K562 (cell line): ENCODE data around the gene PRELID3B. TPM values are rescaled to one million over a fixed set of nuclear protein-coding genes. Genes with fewer than 3 reads are reported as not detected.

ENCODE experiments used
- CBX8 ChIP-seq: fragments of 200-600 bp; sonication (generic); IDR thresholded peaks from 2 replicates; pipeline ENCODE4 v1.6.1; 2012; ENCODE audit warnings: borderline replicate concordance, mixed run types, low read depth, mild to moderate bottlenecking, moderate library complexity, mixed read lengths, low read length, control low read depth, inconsistent platforms; ENCODE audit not compliant: poor library complexity, severe bottlenecking; ENCODE audit errors: extremely low read depth
- CHD4 ChIP-seq: fragments of 200-600 bp; sonication (generic); IDR thresholded peaks from 3 replicates; pipeline ENCODE4 v1.6.1; 2012; ENCODE audit warnings: low read depth, mild to moderate bottlenecking, mixed read lengths, low read length, inconsistent platforms; ENCODE audit not compliant: insufficient read depth, insufficient replicate concordance, poor library complexity, severe bottlenecking
- MBD2 ChIP-seq: sonication (generic); IDR thresholded peaks from 2 replicates; pipeline ENCODE4 v1.6.1; 2016; ENCODE audit warnings: low read depth, borderline replicate concordance
- MIER1 ChIP-seq: fragments of 450-650 bp; IDR thresholded peaks from 2 replicates; pipeline ENCODE4 v1.6.1; 2016; ENCODE audit warnings: antibody characterized with exemption, mild to moderate bottlenecking, low read depth
- PHF20 ChIP-seq: fragments of 450-650 bp; IDR thresholded peaks from 2 replicates; pipeline ENCODE4 v1.6.1; 2018; ENCODE audit not compliant: partially characterized antibody
- POLR2H ChIP-seq: IDR thresholded peaks from 2 replicates; pipeline ENCODE4 v1.6.1; 2016; ENCODE audit warnings: missing genetic modification characterization, low read depth, mild to moderate bottlenecking, control low read depth, missing compliant biosample characterization, moderate library complexity
- TEAD4 ChIP-seq, 2 experiments: sonication (generic) in 1 of 2; formaldehyde crosslinking in 1 of 2; IDR thresholded peaks; 2 replicates each; pipeline versions ENCODE4 v1.6.1 to v1.8.0; 2012 to 2022; ENCODE audit warnings: borderline replicate concordance in 1 of 2, inconsistent platforms in 1 of 2, low read length in 1 of 2, mild to moderate bottlenecking in 1 of 2, missing genetic modification reagents in 1 of 2
- ZBED1 ChIP-seq: IDR thresholded peaks from 2 replicates; pipeline ENCODE4 v1.6.1; 2014
- ZNF175 ChIP-seq: fragments of 200-800 bp; sonication (Bioruptor generic); IDR thresholded peaks from 2 replicates; pipeline ENCODE4 v1.6.1; 2016; ENCODE audit warnings: low read depth, mild to moderate bottlenecking, missing genetic modification characterization, missing compliant biosample characterization
- ZNF184 ChIP-seq: sonication (generic); formaldehyde crosslinking; IDR thresholded peaks from 2 replicates; pipeline ENCODE4 v1.5.0; 2020; ENCODE audit warnings: missing genetic modification reagents
- ZNF830 ChIP-seq: fragments of 250-450 bp; sonication (Bioruptor Pico); IDR thresholded peaks from 2 replicates; pipeline ENCODE4 v1.5.0; 2021; ENCODE audit warnings: mild to moderate bottlenecking
- polyA plus RNA-seq, 8 experiments: library from polyadenylated mRNA; depleted of rRNA in 4 of 8; stranded (reverse) in 5 of 8; unstranded in 3 of 8; fragments of >200 nt; fragmentation: Nextera tagmentation in 2 of 8; fragmentation: Illumina TruSeq in 1 of 8; extraction: Ambion mirVana in 2 of 8; extraction: Trizol in 1 of 8; gene quantifications; 2 replicates each; pipeline versions ENCODE4 v1.2.1 to v1.2.3, GENCODE V29; 2011 to 2014; ENCODE audit warnings: inconsistent platforms in 1 of 8, missing spikeins in 1 of 8
- total RNA-seq, 7 experiments: library from RNA; depleted of rRNA in 6 of 7; stranded (reverse); fragments of >200 nt in 6 of 7; fragmentation: Illumina TruSeq in 2 of 7; extraction: Trizol in 2 of 7; gene quantifications; 2 replicates each; pipeline versions ENCODE4 v1.2.1 to v1.2.3, GENCODE V29; 2011 to 2021; ENCODE audit warnings: low replicate concordance in 1 of 7
- TF ChIP-seq, protein P1 (sequence below), 2 experiments: fragments of 450-650 bp; conservative IDR thresholded peaks; 2 replicates each; pipeline ENCODE4 v1.6.1; 2017; ENCODE audit warnings: mild to moderate bottlenecking in 2 of 2, moderate library complexity in 2 of 2
- TF ChIP-seq, protein P2 (sequence below): sonication (generic); formaldehyde crosslinking; IDR thresholded peaks from 2 replicates; pipeline ENCODE4 v1.8.1; 2023; ENCODE audit warnings: mild to moderate bottlenecking, missing genetic modification reagents
- TF ChIP-seq, protein P3 (sequence below): IDR thresholded peaks from 2 replicates; pipeline ENCODE4 v1.6.1; 2016; ENCODE audit warnings: missing genetic modification characterization, missing compliant biosample characterization
- TF ChIP-seq, protein P4 (sequence below): IDR thresholded peaks from 2 replicates; pipeline ENCODE4 v1.6.1; 2012; ENCODE audit warnings: low read depth, low read length, improper control_type of control experiment, borderline replicate concordance
- TF ChIP-seq, protein P5 (sequence below): fragments of 250-450 bp; sonication (Bioruptor Pico); IDR thresholded peaks from 2 replicates; pipeline ENCODE4 v1.4.0; 2020; ENCODE audit warnings: mild to moderate bottlenecking
- TF ChIP-seq, protein P6 (sequence below): fragments of 200-800 bp; sonication (Bioruptor generic); IDR thresholded peaks from 2 replicates; pipeline ENCODE4 v1.6.1; 2017; ENCODE audit warnings: missing genetic modification characterization, missing compliant biosample characterization

The PRELID3B gene
- total and polyA plus RNA-seq, 9 of the 15 experiments (the other 6 are each of a cell fraction or from before 2014, with no cell fraction given) = 77.0 to 186 (median 101) TPM

DNA sequence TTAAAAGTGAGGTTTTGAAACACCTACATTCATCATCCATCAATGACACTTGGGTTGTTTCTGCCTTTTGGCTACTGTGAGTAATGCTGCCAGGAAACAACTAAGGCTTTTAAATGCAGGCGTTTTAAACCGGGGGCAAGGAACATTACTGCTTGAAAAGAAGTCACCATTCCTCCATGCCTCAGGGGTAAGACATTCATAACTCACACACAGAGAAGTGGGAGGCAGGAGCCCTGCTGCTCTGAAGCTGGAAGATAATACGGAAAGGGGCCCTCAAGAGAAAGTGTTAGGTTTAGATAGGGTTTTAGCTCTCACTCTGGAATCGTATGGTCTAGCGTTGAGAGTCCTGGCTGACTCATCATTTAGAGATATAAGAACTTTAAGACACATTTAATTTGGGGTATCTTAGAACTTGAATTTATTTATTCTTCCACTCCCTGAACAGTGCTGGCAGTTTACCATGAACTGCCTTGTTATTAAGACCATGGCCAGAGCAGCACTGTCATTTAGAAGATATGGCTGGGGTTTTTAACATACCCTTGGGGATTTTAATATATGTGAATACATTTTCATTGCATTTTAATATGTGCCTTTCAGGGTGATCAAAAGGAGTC is 21.5 kb downstream of the PRELID3B start (continued):
- no peak for TF ChIP-seq ZNF175 (CRISPR knock-in tag)
- no peak for TF ChIP-seq PHF20
- TF ChIP-seq, protein P1, sequence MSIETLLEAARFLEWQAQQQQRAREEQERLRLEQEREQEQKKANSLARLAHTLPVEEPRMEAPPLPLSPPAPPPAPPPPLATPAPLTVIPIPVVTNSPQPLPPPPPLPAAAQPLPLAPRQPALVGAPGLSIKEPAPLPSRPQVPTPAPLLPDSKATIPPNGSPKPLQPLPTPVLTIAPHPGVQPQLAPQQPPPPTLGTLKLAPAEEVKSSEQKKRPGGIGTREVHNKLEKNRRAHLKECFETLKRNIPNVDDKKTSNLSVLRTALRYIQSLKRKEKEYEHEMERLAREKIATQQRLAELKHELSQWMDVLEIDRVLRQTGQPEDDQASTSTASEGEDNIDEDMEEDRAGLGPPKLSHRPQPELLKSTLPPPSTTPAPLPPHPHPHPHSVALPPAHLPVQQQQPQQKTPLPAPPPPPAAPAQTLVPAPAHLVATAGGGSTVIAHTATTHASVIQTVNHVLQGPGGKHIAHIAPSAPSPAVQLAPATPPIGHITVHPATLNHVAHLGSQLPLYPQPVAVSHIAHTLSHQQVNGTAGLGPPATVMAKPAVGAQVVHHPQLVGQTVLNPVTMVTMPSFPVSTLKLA (conservative IDR thresholded peaks at IDR 0.05) = peak; percentile 46 to 79; a peak in 3 of 4 replicates
- no peak for TF ChIP-seq CBX8
- TF ChIP-seq, protein P2, sequence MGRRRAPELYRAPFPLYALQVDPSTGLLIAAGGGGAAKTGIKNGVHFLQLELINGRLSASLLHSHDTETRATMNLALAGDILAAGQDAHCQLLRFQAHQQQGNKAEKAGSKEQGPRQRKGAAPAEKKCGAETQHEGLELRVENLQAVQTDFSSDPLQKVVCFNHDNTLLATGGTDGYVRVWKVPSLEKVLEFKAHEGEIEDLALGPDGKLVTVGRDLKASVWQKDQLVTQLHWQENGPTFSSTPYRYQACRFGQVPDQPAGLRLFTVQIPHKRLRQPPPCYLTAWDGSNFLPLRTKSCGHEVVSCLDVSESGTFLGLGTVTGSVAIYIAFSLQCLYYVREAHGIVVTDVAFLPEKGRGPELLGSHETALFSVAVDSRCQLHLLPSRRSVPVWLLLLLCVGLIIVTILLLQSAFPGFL (CRISPR knock-in tag) = no peak
- TF ChIP-seq, protein P3, sequence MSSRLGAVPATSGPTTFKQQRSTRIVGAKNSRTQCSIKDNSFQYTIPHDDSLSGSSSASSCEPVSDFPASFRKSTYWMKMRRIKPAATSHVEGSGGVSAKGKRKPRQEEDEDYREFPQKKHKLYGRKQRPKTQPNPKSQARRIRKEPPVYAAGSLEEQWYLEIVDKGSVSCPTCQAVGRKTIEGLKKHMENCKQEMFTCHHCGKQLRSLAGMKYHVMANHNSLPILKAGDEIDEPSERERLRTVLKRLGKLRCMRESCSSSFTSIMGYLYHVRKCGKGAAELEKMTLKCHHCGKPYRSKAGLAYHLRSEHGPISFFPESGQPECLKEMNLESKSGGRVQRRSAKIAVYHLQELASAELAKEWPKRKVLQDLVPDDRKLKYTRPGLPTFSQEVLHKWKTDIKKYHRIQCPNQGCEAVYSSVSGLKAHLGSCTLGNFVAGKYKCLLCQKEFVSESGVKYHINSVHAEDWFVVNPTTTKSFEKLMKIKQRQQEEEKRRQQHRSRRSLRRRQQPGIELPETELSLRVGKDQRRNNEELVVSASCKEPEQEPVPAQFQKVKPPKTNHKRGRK (tag) = no peak
- TF ChIP-seq ZBED1 = no peak
- TF ChIP-seq MIER1 = 0 out of 2 replicates have a peak, but pooled peaks have one; percentile 1
- TF ChIP-seq POLR2H (tag) = no peak
- TF ChIP-seq, protein P4, sequence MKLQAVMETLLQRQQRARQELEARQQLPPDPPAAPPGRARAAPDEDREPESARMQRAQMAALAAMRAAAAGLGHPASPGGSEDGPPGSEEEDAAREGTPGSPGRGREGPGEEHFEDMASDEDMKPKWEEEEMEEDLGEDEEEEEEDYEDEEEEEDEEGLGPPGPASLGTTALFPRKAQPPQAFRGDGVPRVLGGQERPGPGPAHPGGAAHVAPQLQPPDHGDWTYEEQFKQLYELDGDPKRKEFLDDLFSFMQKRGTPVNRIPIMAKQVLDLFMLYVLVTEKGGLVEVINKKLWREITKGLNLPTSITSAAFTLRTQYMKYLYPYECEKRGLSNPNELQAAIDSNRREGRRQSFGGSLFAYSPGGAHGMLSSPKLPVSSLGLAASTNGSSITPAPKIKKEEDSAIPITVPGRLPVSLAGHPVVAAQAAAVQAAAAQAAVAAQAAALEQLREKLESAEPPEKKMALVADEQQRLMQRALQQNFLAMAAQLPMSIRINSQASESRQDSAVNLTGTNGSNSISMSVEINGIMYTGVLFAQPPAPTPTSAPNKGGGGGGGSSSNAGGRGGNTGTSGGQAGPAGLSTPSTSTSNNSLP = peak; percentile 92
- no peak for TF ChIP-seq ZNF184 (CRISPR knock-in tag)
- TF ChIP-seq, protein P5, sequence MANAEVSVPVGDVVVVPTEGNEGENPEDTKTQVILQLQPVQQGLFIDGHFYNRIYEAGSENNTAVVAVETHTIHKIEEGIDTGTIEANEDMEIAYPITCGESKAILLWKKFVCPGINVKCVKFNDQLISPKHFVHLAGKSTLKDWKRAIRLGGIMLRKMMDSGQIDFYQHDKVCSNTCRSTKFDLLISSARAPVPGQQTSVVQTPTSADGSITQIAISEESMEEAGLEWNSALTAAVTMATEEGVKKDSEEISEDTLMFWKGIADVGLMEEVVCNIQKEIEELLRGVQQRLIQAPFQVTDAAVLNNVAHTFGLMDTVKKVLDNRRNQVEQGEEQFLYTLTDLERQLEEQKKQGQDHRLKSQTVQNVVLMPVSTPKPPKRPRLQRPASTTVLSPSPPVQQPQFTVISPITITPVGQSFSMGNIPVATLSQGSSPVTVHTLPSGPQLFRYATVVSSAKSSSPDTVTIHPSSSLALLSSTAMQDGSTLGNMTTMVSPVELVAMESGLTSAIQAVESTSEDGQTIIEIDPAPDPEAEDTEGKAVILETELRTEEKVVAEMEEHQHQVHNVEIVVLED (CRISPR knock-in tag) = no peak
- peak; percentile 98 for TF ChIP-seq TEAD4 (IDR thresholded peaks at IDR 0.05; ENCODE audit: low read length)
- TF ChIP-seq TEAD4 (CRISPR knock-in tag; IDR thresholded peaks at IDR 0.05; ENCODE audit: borderline replicate concordance) = no peak
- no peak for TF ChIP-seq ZNF830
- TF ChIP-seq CHD4 = no peak
- TF ChIP-seq, protein P6, sequence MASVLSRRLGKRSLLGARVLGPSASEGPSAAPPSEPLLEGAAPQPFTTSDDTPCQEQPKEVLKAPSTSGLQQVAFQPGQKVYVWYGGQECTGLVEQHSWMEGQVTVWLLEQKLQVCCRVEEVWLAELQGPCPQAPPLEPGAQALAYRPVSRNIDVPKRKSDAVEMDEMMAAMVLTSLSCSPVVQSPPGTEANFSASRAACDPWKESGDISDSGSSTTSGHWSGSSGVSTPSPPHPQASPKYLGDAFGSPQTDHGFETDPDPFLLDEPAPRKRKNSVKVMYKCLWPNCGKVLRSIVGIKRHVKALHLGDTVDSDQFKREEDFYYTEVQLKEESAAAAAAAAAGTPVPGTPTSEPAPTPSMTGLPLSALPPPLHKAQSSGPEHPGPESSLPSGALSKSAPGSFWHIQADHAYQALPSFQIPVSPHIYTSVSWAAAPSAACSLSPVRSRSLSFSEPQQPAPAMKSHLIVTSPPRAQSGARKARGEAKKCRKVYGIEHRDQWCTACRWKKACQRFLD = peak; percentile 79; the same call in 1 of the 2 replicates
- TF ChIP-seq MBD2 = peak; percentile 81
